Measurements from ENCODE around the gene TFAP2D.

Gene TFAP2D

DNA sequence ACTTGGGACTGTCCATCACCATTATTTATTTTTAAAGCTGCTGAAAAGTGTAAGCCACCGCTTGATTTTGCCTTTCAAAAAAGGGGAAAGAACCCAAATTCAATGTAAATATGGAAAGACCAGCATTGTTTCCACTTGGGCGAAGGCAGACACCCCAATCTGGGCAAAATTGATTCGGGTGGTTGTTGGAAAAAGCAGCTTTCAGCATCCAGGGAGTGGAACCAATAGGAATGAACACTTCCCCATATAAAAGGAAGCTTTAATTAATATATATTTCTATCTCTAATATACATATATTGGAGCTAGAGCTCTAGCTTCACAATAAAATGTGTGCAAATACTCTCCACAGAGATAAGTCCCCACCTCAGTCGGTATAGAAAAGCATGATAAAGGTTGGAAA, at the start of gene TFAP2D:
TFAP2D (plus strand) TSS at position 301 of the 400 bp plus-strand sequence. CDS start 530 bp downstream, outside the sequence.
- DNase-seq = no peak

DNA sequence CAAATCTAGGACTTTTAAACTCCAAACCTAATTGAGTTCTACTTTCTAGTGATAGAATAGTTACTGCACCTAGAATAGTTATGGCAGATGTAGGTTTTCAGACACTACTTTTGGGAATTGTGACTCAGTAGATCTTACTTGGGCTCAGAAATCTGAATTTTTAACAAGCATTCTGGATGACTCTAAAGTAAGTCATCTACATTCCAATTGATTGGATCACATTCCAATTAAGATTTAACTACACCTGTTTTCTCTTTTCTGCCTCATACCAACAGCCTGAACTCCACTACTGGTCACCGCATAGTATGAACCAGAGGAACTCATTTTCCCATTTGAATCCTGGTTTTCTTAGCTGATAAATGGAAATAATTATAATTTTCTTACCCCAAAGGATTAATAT, 49.5 kb upstream of the TFAP2D start:
- no peak for DNase-seq

- DNase-seq = no peak
Measured at GRCh38 chr6:50666089-50666488, 47.2 kb upstream of the TFAP2D start.

- DNase-seq = no peak
Measured at GRCh38 chr6:50681213-50681824, 32.0 kb upstream of the TFAP2D start.

DNA sequence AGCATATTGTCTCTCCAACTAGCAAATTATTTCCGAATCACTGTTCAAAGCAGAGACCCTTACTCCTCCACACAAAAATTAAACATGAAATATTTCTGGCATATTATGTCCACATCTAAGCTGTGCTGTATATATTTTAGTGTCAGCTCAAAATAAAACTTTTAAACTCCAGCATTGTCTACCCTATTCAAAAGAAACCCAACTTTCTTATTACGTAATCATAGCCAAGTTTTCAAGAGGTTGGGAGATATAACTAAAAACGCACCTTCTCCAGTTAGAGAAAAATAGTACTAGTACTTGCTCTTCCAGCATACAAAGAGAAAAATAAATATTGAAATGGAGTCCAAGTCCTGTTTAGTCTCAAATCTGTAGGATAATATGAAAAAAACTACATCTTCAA, 24.1 kb upstream of the TFAP2D start:
- DNase-seq = no peak

DNA sequence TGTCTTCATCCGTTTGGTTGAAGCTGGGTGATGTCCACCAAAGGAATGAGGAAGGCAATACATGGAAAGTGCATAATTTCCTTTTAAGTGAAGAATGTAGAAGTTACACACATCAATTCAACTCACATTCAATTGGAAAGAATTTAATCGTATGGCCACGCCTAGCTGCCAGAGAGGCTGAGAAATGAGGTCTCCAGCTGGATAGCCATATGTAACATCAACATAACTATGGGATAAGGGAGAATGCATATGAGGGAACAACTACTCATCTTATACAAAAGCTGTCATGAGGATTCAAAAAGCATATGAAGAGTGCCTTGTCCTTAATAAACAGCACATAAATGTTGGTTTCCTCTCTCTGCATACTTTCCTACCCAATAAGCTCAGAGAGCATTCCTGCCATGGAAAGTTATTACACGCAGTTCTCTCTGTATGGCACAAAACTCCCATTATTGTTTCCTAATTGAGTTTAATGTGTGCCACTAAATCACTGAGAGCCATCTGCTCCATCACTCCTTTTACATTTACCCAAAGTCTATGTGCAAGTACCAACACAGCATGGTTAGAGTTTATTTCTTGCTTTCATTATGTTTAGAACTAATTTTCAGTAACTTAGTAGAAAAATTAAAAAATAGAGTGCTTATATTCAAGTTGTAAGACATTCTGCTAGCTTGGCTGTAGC, 21.4 kb upstream of the TFAP2D start:
- DNase-seq = no peak

DNA sequence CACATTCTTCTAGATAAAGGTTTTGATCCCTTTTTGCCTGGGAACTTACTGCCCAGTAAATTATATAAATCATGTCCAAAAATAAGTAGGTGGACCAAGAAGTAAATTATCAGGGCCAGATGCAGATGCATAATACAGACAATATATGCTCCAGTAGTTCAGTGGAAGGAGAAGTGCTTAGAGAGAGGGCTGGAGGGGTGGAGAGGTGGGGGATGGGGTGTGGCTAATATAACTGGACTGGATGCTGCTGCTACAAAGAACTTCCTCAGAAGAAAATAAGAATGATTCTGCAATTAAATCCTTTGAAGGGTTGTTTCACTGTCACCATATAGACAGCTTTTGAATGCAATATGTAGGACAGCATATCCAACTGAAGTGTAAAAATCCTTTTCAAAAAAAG, 14.8 kb upstream of the TFAP2D start:
- DNase-seq = no peak

GRCh38 chr6:50699051-50699775, 14.1 kb upstream of the TFAP2D start:
- DNase-seq = no peak

GRCh38 chr6:50706575-50706974, 6.8 kb upstream of the TFAP2D start:
- no peak for DNase-seq

DNA sequence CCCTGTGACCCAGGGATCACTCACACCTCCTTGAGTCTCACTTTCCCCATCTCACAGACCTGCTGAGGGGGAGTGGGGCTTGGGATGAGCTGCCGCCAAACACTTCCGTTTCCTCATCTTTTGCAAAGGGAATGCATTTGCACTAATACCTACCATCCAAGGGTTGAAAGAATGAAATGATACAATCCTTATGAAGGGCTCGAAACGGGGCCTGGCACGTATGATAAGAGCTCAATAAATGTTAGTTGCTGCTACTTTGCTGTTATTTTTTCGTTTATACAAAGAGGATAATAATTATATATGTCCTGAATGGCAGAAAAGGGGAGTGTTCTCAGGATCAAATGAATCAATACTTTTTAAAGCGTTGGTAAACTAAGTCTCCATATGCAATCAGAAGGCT, 6.1 kb upstream of the TFAP2D start:
- no peak for DNase-seq

GRCh38 chr6:50707652-50708300, 5.5 kb upstream of the TFAP2D start:
- DNase-seq = no peak

DNA sequence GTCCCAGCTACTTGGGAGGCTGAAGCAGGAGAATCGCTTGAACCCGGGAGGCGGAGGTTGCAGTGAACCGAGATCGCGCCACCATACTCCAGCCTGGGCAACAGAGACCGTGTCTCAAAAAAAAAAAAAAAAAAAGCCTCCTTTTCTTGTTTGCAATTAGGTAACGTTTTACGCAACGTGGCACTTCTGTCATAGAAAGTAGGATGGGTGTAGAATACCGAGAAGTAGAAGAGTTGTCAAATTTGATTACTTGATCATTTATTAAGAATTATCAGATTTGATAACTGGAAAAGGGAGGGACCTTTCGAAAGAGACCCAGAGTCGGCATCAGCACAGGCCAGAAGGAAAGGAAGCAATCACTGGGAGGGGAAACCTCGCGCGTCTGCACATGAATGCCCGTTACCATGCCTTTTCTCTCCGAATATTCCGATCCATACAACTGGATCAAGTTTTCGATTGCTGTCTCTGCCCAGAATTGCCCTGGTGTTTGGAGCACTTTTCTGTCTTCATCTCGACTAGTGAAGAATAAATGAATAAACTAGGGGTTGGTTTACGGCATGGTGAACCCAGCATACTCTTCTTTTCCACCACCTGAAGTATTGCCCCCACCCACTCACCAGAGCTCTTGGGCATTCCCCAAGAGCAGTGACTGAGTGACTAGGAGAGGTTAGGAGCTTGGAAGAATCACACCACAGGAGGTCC, 4.5 kb upstream of the TFAP2D start:
- DNase-seq = no peak

DNA sequence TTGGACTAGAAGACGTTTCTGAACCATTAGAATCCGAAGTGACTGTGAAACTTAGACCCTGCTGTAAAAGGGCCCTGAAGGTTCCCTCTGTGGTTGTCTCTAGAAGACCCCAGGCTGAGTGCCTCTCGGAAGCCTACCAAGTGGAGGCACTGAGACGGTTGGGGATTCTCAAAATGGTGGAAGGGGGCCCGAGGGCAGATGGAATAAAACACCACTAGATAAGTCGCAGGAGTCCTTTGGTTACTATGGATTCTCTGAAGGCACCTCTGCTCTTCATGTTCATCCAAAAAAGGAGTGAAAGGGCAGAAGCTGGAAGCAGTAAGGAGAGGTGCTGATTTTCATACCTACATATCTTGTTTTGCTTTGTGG, 4.0 kb upstream of the TFAP2D start:
- DNase-seq = no peak

GRCh38 chr6:50711686-50712085, 1.6 kb upstream of the TFAP2D start:
- DNase-seq = no peak

DNA sequence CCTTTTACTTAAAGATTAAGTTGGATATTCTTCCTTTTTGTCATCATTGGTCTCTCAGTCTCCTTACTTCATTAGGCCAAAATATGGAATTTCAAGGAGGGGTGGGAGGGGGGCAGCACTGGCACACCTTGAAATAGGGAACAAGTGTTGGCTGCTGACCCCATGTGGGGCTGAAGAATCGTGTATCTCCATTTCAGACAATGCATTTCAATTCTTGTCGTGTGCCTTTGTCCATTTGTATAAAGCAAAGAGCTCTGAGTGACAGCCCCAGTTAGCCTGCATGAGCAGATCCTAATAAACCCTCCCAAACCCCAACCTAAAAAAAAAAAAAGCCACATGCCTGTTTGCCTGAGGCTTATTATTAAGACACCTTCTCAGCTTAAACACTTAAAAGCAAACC, 1.0 kb upstream of the TFAP2D start:
- no peak for DNase-seq

- no peak for DNase-seq
Measured at GRCh38 chr6:50713977-50714486, 706 bp downstream of the TFAP2D start.

DNA sequence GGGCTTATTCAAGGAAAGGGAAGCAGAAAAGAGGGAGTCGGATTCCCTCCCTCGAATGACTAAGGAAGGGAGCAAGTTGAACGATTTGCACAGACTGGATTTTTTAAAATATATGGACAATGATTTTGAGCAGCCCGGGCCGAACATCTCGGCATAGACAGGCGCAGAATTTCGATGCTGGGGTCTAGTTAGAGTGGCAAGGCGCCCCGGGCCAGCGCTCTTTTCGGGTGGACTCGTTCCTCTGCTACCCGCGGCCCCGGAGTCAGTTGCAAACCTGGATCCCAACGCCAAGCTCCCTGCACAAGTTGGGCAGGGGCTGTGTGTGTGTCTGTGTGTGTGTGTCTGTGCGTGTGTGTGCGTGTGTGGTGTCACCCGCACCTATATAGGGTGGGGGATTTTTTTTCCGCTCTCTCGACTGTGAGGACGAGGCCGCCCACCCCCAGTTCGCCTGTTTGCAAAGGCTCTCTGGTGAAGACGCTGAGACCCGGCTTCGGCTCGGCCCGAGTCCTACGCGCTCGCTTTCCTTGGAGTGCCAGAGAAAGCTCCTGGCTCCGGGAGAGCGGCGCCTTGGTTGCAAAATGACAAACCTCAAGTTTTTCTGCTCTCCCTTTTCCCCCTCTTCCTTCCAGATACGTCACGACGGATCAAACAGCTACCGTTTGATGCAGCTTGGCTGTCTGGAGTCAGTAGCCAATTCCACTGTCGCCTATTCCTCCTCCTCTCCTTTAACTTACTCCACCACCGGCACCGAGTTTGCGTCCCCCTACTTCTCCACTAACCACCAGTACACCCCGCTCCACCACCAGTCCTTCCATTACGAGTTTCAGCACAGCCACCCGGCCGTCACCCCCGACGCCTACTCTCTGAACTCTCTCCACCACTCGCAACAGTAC, 1.4 kb downstream of the TFAP2D start:
- DNase-seq = no peak

DNA sequence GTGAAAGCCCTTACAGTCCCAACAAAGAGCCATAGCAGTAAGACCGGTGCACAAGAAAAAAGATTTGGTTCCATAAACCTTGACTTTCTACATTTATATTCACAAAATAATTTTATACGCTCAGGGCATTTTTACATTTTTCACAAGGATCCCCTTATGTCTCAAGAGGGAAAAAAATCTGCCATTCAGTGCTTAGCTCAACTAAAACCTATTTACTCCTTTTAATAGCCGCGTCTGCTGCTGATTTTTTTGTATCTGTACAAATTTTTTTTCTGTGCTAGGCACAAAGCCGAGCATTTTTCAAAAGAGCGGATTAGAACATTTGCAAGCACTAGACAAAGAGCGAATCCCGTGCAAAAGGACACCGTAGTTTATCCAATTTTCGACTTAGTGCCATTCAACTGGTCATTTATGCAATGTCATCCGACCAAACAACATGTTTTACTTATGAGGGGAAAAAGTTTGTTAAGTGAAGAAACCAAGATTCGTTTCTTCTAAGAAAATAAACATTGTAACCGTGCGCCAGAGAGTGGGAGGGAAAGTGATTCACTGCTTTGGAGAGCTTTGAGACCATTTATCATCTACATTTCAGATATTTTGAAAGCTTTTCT, 3.7 kb downstream of the TFAP2D start:
- DNase-seq = no peak

- no peak for DNase-seq
Measured at GRCh38 chr6:50717734-50718457, 4.6 kb downstream of the TFAP2D start.

DNA sequence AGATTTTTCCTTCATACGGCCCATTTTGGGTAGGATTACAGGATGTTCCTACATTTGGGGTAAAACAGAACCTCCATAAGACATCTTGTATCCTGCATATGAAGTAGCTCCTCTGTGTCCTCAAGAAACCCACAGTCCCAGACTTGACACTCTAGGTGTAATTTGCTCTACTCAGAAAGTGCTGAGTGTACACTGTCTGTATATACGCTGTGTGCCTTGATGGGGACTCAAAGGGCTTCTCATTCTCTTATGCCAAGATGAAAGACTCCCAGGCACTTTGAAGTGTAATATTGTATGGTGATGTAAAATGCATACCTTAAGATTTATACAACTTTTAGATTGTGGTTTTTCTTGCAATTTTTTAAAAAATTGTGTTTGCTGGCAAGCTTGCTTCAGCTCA, 5.2 kb downstream of the TFAP2D start:
- no peak for DNase-seq

DNA sequence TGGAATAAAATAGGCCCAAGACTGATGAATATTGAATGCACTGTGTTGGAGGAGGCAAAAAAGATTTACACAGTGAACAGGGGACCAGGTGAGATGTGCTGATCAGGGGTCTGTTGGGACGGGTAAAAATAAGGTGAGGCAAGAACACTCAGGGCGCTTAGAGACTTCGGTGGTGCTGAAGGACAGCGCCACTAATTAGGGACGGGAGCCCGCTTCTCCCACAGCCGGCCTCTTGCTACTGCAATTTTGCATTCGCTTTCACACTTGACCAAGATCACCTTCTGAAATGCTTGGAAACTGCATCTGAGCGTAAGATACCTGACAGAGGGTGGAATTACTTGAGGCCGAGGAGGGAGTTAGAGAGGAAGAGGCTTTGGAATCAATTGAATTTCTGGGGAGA, 7.3 kb downstream of the TFAP2D start:
- DNase-seq = no peak

Measured in NCI-H2029 (cell line).